HL-60/S4 treated with retinoic acid at 250 ng/mL for 4 days and 3 days (cell line): ENCODE measurements around the gene PITPNM1.

Experiments used
- in situ Hi-C: fragments of 300-500 bp; cut with MboI; formaldehyde crosslinking; loops from 2 replicates; pipeline ENCODE4 v1.7.0; 2022; ENCODE audit warnings: low sequenced_read_pairs

Gene PITPNM1

GRCh38 chr11:67504005-67504949 is 886 bp downstream of the PITPNM1 start:
- in situ Hi-C loops: no loop called here

- in situ Hi-C loops: no loop called here
These were observed 1.8 kb downstream of the PITPNM1 start for GRCh38 chr11:67503119-67504004.

- in situ Hi-C loops: no loop called here
These were observed 2.7 kb downstream of the PITPNM1 start for GRCh38 chr11:67502328-67502979.

- in situ Hi-C loops: no loop called here
These were observed 3.3 kb downstream of the PITPNM1 start for GRCh38 chr11:67501854-67502253.

GRCh38 chr11:67500831-67501715 is 4.1 kb downstream of the PITPNM1 start:
- in situ Hi-C loops: no loop called here

GRCh38 chr11:67500484-67500821 is 4.7 kb downstream of the PITPNM1 start:
- in situ Hi-C loops: no loop called here

- in situ Hi-C loops: no loop called here
These were observed 5.2 kb downstream of the PITPNM1 start for GRCh38 chr11:67499808-67500483.

GRCh38 chr11:67498544-67498972 is 6.6 kb downstream of the PITPNM1 start:
- in situ Hi-C loops: no loop called here

- in situ Hi-C loops: no loop called here
These were observed 7.4 kb downstream of the PITPNM1 start for GRCh38 chr11:67497656-67498291.

- in situ Hi-C loops: no loop called here
These were observed 9.1 kb downstream of the PITPNM1 start for GRCh38 chr11:67496113-67496512.

- in situ Hi-C loops: no loop called here
These were observed 9.7 kb downstream of the PITPNM1 start for GRCh38 chr11:67495234-67496005.

- in situ Hi-C loops: no loop called here
These were observed 10.6 kb downstream of the PITPNM1 start for GRCh38 chr11:67494371-67495233.

GRCh38 chr11:67493548-67494370 is 11.4 kb downstream of the PITPNM1 start:
- in situ Hi-C loops: no loop called here

GRCh38 chr11:67492801-67493547 is 12.2 kb downstream of the PITPNM1 start:
- in situ Hi-C loops: no loop called here

- in situ Hi-C loops: no loop called here
These were observed 13.0 kb downstream of the PITPNM1 start for GRCh38 chr11:67492069-67492727.
